Fibroblast of pulmonary artery (primary cell): ENCODE results near the gene CACNG3.

Experiments
- DNase-seq: peaks from one replicate; pipeline ENCODE4 v3.0.0-alpha.2; 2010; ENCODE audit warnings: low read depth
- H3K4me3 ChIP-seq: replicated peaks from 2 replicates; pipeline ENCODE4 v1.5.1; 2011; ENCODE audit warnings: low read depth, mild to moderate bottlenecking, control low read depth, low read length, moderate library complexity
- CTCF ChIP-seq: IDR thresholded peaks from 2 replicates; pipeline ENCODE4 v1.5.1; 2011; ENCODE audit warnings: mild to moderate bottlenecking, control low read depth, low read length, inconsistent platforms; ENCODE audit errors: missing control alignments

The CACNG3 gene

DNA sequence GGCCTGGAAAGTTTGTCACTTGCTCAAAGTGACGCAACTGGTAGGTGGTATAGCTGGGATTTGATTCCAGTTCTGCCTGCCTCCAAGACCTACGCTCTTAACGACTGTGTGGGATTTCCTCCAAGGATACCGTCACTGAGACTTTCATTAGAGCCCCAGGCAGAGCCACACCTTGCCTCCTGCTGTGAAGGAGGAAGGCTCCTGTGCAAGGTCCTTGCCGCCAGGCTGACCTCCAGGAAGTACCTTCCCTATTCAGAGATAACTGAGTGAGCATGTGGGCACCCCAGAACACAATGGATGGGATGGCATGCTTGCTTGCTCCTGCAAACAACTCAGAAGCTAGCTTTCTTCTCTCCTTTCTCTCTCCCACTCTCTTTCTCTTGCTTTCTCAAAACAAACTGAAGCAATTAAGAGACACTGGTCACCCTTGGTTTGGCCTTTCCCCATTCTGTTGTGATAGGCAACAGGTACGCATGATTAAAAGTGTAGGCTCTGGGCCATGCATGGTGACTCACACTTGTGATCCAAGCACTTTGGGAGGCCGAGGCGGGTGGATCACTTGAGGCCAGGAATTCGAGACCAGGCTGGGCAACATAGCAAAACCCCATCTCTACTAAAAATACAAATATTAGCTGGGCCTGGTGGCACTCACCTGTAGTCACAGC, 30.7 kb downstream of the CACNG3 start:
- no peak overlapping the region for H3K4me3 ChIP-seq
- DNase-seq = no peak
- no peak for TF ChIP-seq CTCF

DNA sequence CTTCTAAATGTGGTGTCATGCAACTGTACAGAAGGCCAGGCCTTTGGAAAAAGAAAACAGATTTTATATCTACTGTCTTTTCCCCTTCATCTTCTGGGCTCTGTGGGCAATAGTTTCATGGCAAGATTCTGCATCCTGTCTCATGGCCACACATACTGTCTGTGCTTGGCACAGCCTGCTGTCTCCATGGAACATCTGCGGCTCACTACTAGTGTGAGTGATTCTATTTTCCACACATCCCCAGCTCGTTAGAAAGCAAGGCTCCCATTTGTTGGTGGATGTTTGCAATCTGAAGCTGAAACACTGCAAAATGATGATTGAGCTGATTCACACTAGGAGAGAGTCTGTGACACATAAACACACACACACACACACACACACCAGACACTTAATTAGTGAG, 32.4 kb downstream of the CACNG3 start:
- DNase-seq = no peak
- no peak overlapping the region for H3K4me3 ChIP-seq
- TF ChIP-seq CTCF = no peak

DNA sequence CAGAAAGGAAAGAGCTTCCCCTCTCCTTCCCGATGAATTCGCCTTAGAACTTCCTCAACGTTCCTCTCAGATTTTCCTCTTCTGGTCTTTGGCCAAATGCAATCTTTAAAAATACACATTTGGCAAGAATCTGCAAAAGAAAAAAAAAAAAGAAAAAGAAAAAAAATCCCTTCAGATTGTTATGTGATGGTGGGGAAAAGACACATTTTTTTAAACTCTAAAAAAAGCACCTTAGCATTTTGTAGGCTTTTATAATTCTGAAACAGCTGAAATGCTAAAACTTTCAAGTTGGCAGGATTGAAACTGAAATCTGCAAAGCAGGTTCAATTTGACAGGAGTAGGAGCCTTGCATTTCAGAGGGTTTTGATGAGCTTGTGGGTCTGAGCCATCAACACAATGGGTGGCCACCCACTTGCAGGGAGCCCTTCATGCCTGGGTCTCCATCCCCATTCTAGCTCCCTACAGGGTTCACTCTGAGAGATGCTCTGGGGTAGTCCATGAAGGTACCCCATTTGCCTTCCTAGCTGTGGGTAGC, 33.1 kb downstream of the CACNG3 start:
- DNase-seq = no peak
- no peak for TF ChIP-seq CTCF

DNA sequence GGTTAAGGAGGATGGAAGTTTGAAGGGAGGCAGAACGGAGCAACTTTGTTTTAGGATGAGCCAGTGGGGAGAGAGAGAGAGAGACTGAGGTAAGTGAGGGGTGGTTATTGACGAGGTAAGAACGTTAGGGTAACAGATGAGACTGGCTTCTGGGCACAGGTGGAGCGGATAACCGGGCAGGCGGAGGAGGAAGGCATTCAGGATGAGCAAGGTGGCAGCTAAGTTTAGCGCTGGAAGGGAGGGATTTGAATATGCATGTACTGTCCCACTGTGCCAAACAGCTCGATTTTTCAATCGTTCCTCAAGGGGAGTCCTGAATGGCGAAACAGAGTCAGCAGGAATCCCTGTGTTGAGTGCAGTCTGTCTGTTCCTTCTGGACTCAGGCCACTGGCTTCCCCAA, 35.8 kb downstream of the CACNG3 start:
- no peak for DNase-seq
- H3K4me3 ChIP-seq = no peak overlapping the region
- TF ChIP-seq CTCF = no peak

More for the DNA sequence above, 33.1 kb downstream of the CACNG3 start:
- H3K4me3 ChIP-seq = no peak overlapping the region

GRCh38 chr16:24294131-24294530, 38.0 kb downstream of the CACNG3 start:
- no peak for TF ChIP-seq CTCF
- DNase-seq = no peak
- H3K4me3 ChIP-seq = no peak overlapping the region

- DNase-seq = no peak
- no peak for TF ChIP-seq CTCF
- no peak overlapping the region for H3K4me3 ChIP-seq
These were observed 41.2 kb downstream of the CACNG3 start for GRCh38 chr16:24297375-24297774.
